ENCODE results near the gene ORMDL3. TPM values are rescaled to one million over a fixed set of nuclear protein-coding genes. Genes with fewer than 3 reads are reported as not detected.

Gene ORMDL3
- total RNA-seq, 2 experiments from 2014 or later: 62.6 to 65.9 TPM

DNA sequence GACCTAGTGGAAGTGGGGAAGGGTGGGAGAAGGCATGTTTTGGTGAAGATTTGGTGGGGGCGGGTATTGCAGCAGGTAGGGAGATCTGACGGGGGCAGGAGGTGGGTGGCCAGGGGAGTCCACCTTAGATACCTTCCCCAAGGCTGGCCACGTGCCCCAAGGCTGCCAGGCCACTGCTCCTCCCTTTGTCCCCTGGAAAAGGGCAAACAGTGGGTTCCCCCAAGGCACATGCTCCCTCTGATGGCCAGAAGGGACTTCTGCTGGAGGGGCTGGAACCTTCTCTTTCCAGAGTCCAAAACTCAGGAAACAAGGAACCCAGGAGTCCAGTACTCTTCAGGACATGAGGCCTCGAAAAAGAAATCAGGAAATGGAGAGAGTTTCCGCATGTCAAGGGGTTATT is 47.0 kb upstream of the ORMDL3 start:
- Histone ChIP-seq H3K4me1 (ENCODE audit: insufficient read depth, low read length, poor library complexity, severe bottlenecking) (peaks cover 5% of the 10 kb centered on the region), H3K9me2 (ENCODE audit: insufficient read depth, low read length) (no peaks in the 10 kb centered on the region), H3K4me3 (ENCODE audit: low read depth, low read length, poor library complexity, severe bottlenecking) (no peak overlapping the region), H3K79me2 (ENCODE audit: insufficient read depth, low read depth, low read length) (no peaks in the 10 kb centered on the region), H3K36me3 (ENCODE audit: insufficient read depth, low read length) (no peaks in the 10 kb centered on the region), H3K27ac (ENCODE audit: low read depth, low read length, poor library complexity, severe bottlenecking) (no peak overlapping the region), H3K9me3 (ENCODE audit: low read length) (no peaks in the 10 kb centered on the region), H4K20me1 (ENCODE audit: insufficient read depth, low read length) (no peaks in the 10 kb centered on the region), H2AFZ (ENCODE audit: low read length) (no peak overlapping the region), H3K4me2 (ENCODE audit: low read length) (no peak overlapping the region)
- no peak for DNase-seq (ENCODE audit: low spot score)
- no TSS peak for BruUV-seq (replicated peaks)
- POLR2A ChIA-PET: no interaction called here
- CTCF ChIA-PET (ENCODE audit: unreplicated experiment): no interaction called here
- no peak for TF ChIP-seq EZH2phosphoT487 (IDR thresholded peaks at IDR 0.05; ENCODE audit: borderline replicate concordance, low read depth, low read length)
- TF ChIP-seq, protein P1, sequence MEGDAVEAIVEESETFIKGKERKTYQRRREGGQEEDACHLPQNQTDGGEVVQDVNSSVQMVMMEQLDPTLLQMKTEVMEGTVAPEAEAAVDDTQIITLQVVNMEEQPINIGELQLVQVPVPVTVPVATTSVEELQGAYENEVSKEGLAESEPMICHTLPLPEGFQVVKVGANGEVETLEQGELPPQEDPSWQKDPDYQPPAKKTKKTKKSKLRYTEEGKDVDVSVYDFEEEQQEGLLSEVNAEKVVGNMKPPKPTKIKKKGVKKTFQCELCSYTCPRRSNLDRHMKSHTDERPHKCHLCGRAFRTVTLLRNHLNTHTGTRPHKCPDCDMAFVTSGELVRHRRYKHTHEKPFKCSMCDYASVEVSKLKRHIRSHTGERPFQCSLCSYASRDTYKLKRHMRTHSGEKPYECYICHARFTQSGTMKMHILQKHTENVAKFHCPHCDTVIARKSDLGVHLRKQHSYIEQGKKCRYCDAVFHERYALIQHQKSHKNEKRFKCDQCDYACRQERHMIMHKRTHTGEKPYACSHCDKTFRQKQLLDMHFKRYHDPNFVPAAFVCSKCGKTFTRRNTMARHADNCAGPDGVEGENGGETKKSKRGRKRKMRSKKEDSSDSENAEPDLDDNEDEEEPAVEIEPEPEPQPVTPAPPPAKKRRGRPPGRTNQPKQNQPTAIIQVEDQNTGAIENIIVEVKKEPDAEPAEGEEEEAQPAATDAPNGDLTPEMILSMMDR (conservative IDR thresholded peaks at IDR 0.05; ENCODE audit: low read length): no peak
- intact Hi-C loops (cut with micrococcal nuclease; ENCODE audit: unreplicated experiment): no loop called here

DNA sequence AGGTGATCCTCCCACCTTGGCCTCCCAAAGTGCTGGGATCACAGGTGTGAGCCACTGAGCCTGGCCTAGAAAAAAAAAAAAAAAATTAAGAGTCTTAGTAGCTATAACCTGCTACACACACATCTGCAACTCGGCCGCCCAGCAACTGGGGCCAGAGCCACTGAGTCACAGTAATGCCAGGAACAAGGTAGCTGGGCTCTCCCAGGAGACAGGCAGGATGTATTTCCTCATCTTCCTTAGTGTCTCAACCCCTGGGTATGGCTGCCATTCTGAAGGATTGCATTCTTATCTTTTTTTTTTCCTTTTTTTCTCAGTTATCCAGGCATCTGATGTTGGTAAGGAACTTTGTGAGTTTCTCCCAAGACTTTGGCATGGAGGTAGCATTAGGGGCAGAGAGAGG is 46.1 kb upstream of the ORMDL3 start:
- H3K4me3 ChIP-seq (ENCODE audit: low read depth, low read length, poor library complexity, severe bottlenecking): no peak overlapping the region
- intact Hi-C loops (cut with micrococcal nuclease; ENCODE audit: unreplicated experiment): no loop called here
- H3K9me2 ChIP-seq (ENCODE audit: insufficient read depth, low read length): no peaks in the 10 kb centered on the region
- H3K79me2 ChIP-seq (ENCODE audit: insufficient read depth, low read depth, low read length): no peaks in the 10 kb centered on the region
- H3K36me3 ChIP-seq (ENCODE audit: insufficient read depth, low read length): no peaks in the 10 kb centered on the region
- no peak overlapping the region for H3K27ac ChIP-seq (ENCODE audit: low read depth, low read length, poor library complexity, severe bottlenecking)
- no peak overlapping the region for H2AFZ ChIP-seq (ENCODE audit: low read length)
- H3K9me3 ChIP-seq (ENCODE audit: low read length): no peaks in the 10 kb centered on the region
- H4K20me1 ChIP-seq (ENCODE audit: insufficient read depth, low read length): no peaks in the 10 kb centered on the region
- BruUV-seq (replicated peaks): no TSS peak
- H3K4me1 ChIP-seq (ENCODE audit: insufficient read depth, low read length, poor library complexity, severe bottlenecking): no peaks in the 10 kb centered on the region
- DNase-seq (ENCODE audit: low spot score): no peak
- ChIA-PET CTCF (ENCODE audit: unreplicated experiment) (no interaction called here), POLR2A (no interaction called here)
- TF ChIP-seq, protein P1 (conservative IDR thresholded peaks at IDR 0.05; ENCODE audit: low read length): no peak
- TF ChIP-seq EZH2phosphoT487 (IDR thresholded peaks at IDR 0.05; ENCODE audit: borderline replicate concordance, low read depth, low read length): no peak
- H3K4me2 ChIP-seq (ENCODE audit: low read length): no peak overlapping the region

DNA sequence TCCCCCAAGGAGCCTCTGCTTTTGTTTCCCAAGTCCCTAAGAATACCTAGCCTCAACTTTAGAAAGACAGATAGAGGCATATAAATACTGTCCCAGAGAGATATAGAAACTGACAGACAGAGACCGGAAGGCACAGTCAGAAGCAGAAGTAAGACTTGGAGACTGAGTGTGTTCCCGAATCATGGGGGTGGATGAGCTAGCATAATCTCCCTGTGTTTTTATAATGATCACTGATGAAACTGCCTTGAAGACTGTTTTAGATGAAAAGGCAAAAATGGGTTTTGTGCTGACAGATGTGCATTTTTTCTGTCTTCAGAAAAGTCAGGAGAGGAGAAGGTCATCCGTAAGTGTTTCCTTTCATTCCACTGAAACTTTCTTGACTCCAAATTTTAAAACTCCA is 44.9 kb upstream of the ORMDL3 start:
- ChIA-PET CTCF (ENCODE audit: unreplicated experiment) (no interaction called here), POLR2A (interaction anchor here (0.5 kb wide), 1 partner anchor 285 kb away, joined by 3 read pairs; no protein-coding TSS in a partner anchor)
- Histone ChIP-seq H3K27ac (ENCODE audit: low read depth, low read length, poor library complexity, severe bottlenecking) (no peak overlapping the region), H3K4me1 (ENCODE audit: insufficient read depth, low read length, poor library complexity, severe bottlenecking) (no peaks in the 10 kb centered on the region), H3K4me2 (ENCODE audit: low read length) (no peak overlapping the region), H4K20me1 (ENCODE audit: insufficient read depth, low read length) (no peaks in the 10 kb centered on the region), H3K79me2 (ENCODE audit: insufficient read depth, low read depth, low read length) (no peaks in the 10 kb centered on the region), H3K4me3 (ENCODE audit: low read depth, low read length, poor library complexity, severe bottlenecking) (no peak overlapping the region), H3K9me3 (ENCODE audit: low read length) (no peaks in the 10 kb centered on the region), H2AFZ (ENCODE audit: low read length) (no peak overlapping the region), H3K36me3 (ENCODE audit: insufficient read depth, low read length) (no peaks in the 10 kb centered on the region), H3K9me2 (ENCODE audit: insufficient read depth, low read length) (no peaks in the 10 kb centered on the region)
- TF ChIP-seq EZH2phosphoT487 (IDR thresholded peaks at IDR 0.05; ENCODE audit: borderline replicate concordance, low read depth, low read length): no peak
- TF ChIP-seq, protein P1 (conservative IDR thresholded peaks at IDR 0.05; ENCODE audit: low read length): no peak
- intact Hi-C loops (cut with micrococcal nuclease; ENCODE audit: unreplicated experiment): no loop called here
- BruUV-seq (replicated peaks): no TSS peak
- DNase-seq (ENCODE audit: low spot score): no peak
